Measurements from ENCODE around the gene STYXL1. TPM values are rescaled to one million over a fixed set of nuclear protein-coding genes. Genes with fewer than 3 reads are reported as not detected.
A peak's percentile ranks its signal among the peaks of the same experiment; 100 is the strongest.

Gene STYXL1
- total RNA-seq, 4 donors from 2014 or later, result 13.6 to 20.0 (median 19.4) TPM

- ATAC-seq (ENCODE audit: low FRiP score), result no peak
- TF ChIP-seq CTCF (IDR thresholded peaks at IDR 0.05), result no peak
- DNase-seq (ENCODE audit: low spot score), result no peak
Observed at GRCh38 chr7:75953431-75953830, 94.4 kb downstream of the STYXL1 start.

GRCh38 chr7:75951506-75951905 is 96.3 kb downstream of the STYXL1 start:
- TF ChIP-seq CTCF (IDR thresholded peaks at IDR 0.05), result no peak
- ATAC-seq (ENCODE audit: low FRiP score), result peak; percentile 56
- no peak for DNase-seq (ENCODE audit: low spot score)

- ATAC-seq (ENCODE audit: low FRiP score), result no peak
- DNase-seq (ENCODE audit: low spot score), result no peak
- TF ChIP-seq CTCF (IDR thresholded peaks at IDR 0.05), result no peak
Observed at GRCh38 chr7:75950111-75950681, 97.6 kb downstream of the STYXL1 start.

GRCh38 chr7:75948179-75948578 is 99.6 kb downstream of the STYXL1 start:
- no peak for TF ChIP-seq CTCF (IDR thresholded peaks at IDR 0.05)
- no peak for DNase-seq (ENCODE audit: low spot score)
- no peak for ATAC-seq (ENCODE audit: low FRiP score)

Small RNA genes lying within 50 kb of the gene (small RNA-seq; reads per million reads assigned to genes)
- gene RNU6-863P, result not detected

Other genes starting within 250 kb of the STYXL1 start
- gene CCL24, start 234.2 kb downstream of the STYXL1 start, total RNA-seq, result 10 to 100 TPM in 1 of 4 donors, 1 to 10 TPM in 1, not detected in 2; 2.5 to 10.8 TPM
- 10 to 100 TPM; 31.8 to 51.9 (median 33.0) TPM for gene RHBDD2, start 169.0 kb downstream of the STYXL1 start, total RNA-seq
- 100 to 1,000 TPM; 105 to 243 (median 150) TPM for gene POR, start 132.8 kb downstream of the STYXL1 start, total RNA-seq
- gene TMEM120A, start 53.4 kb downstream of the STYXL1 start, total RNA-seq, result 100 to 1,000 TPM in 1 of 4 donors, 10 to 100 TPM in 3; 34.9 to 104 (median 51.5) TPM
- 10 to 100 TPM; 58.7 to 77.2 (median 67.5) TPM for gene MDH2, start 106 bp upstream of the STYXL1 start, total RNA-seq
- 1 to 10 TPM; 1.7 to 3.7 (median 2.4) TPM for gene SRRM3, start 153.9 kb upstream of the STYXL1 start, total RNA-seq

All from omental fat pad (tissue), 4 donors.